Loucy (cell line): Measurements from ENCODE around the gene PHACTR3.

Experiments used
- H2AFZ ChIP-seq: fragments of 200-600 bp; sonication (generic); 2 replicates; pipeline ENCODE4 v1.6.0; 2016; ENCODE audit warnings: antibody characterized with exemption, mild to moderate bottlenecking, low read length, moderate library complexity
- H3F3A ChIP-seq: fragments of 200-600 bp; 2 replicates; pipeline ENCODE4 v1.6.0; 2016; ENCODE audit warnings: antibody characterized with exemption, low read depth, mild to moderate bottlenecking
- H3K27me3 ChIP-seq: fragments of 200-600 bp; sonication (generic); 2 replicates; pipeline ENCODE4 v1.6.1; 2014; ENCODE audit warnings: low read length, mild to moderate bottlenecking; ENCODE audit not compliant: insufficient read depth, poor library complexity, severe bottlenecking
- H3K36me3 ChIP-seq: fragments of 200-600 bp; sonication (generic); 2 replicates; pipeline ENCODE4 v1.6.1; 2016; ENCODE audit warnings: low read length; ENCODE audit not compliant: insufficient read depth
- H3K4me1 ChIP-seq: fragments of 200-600 bp; sonication (generic); 2 replicates; pipeline ENCODE4 v1.5.1; 2014; ENCODE audit warnings: low read length, mild to moderate bottlenecking; ENCODE audit not compliant: insufficient read depth, poor library complexity, severe bottlenecking
- H3K4me2 ChIP-seq: fragments of 200-600 bp; sonication (generic); 2 replicates; pipeline ENCODE4 v1.6.0; 2014; ENCODE audit warnings: antibody characterized with exemption, low read length, low read depth, mild to moderate bottlenecking; ENCODE audit not compliant: poor library complexity, severe bottlenecking
- H3K4me3 ChIP-seq: fragments of 200-600 bp; sonication (generic); 2 replicates; pipeline ENCODE4 v1.5.1; 2014; ENCODE audit warnings: low read length, mild to moderate bottlenecking, mixed read lengths; ENCODE audit not compliant: poor library complexity, severe bottlenecking
- H3K79me2 ChIP-seq: fragments of 200-600 bp; sonication (generic); 2 replicates; pipeline ENCODE4 v1.6.1; 2014; ENCODE audit warnings: low read length; ENCODE audit not compliant: insufficient read depth
- H3K9ac ChIP-seq: fragments of 200-600 bp; sonication (generic); 2 replicates; pipeline ENCODE4 v1.6.0; 2014; ENCODE audit warnings: mild to moderate bottlenecking, low read depth, low read length, moderate library complexity; ENCODE audit not compliant: poor library complexity, severe bottlenecking
- H3K9me2 ChIP-seq: fragments of 200-600 bp; sonication (generic); replicated peaks from 2 replicates; pipeline ENCODE4 v1.6.1; 2016; ENCODE audit warnings: low read depth, low read length, mixed read lengths
- H3K9me3 ChIP-seq: fragments of 200-600 bp; sonication (generic); 2 replicates; pipeline ENCODE4 v1.6.1; 2014; ENCODE audit warnings: mild to moderate bottlenecking, antibody characterized with exemption, low read length, low read depth; ENCODE audit not compliant: insufficient read depth
- H4K20me1 ChIP-seq: fragments of 200-600 bp; sonication (generic); 2 replicates; pipeline ENCODE4 v1.6.0; 2014; ENCODE audit warnings: antibody characterized with exemption, low read length, mild to moderate bottlenecking; ENCODE audit not compliant: insufficient read depth, poor library complexity, severe bottlenecking
- CTCF ChIP-seq: fragments of 200-600 bp; sonication (generic); conservative IDR thresholded peaks from 2 replicates; pipeline ENCODE4 v1.5.1; 2014; ENCODE audit warnings: mild to moderate bottlenecking, antibody characterized with exemption, low read length
- EZH2phosphoT487 ChIP-seq: fragments of 200-600 bp; IDR thresholded peaks from 2 replicates; pipeline ENCODE4 v1.6.1; 2018; ENCODE audit warnings: antibody characterized with exemption, mild to moderate bottlenecking, moderate library complexity, borderline replicate concordance

Gene PHACTR3

GRCh38 chr20:59561614-59562277, 42.6 kb upstream of the PHACTR3 start:
- no peaks in the 10 kb centered on the region for H3K9me3 ChIP-seq
- TF ChIP-seq EZH2phosphoT487 (no peak), CTCF (no peak)
- H4K20me1 ChIP-seq, result no peaks in the 10 kb centered on the region
- no peaks in the 10 kb centered on the region for H3K36me3 ChIP-seq
- H3F3A ChIP-seq, result no peaks in the 10 kb centered on the region
- no peaks in the 10 kb centered on the region for H3K79me2 ChIP-seq
- H3K4me3 ChIP-seq, result no peak overlapping the region
- no peak overlapping the region for H2AFZ ChIP-seq
- H3K9ac ChIP-seq, result no peak overlapping the region
- peaks cover 9% of the 10 kb centered on the region for H3K27me3 ChIP-seq
- no peak overlapping the region for H3K4me2 ChIP-seq
- H3K4me1 ChIP-seq, result peaks cover 3% of the 10 kb centered on the region
- H3K9me2 ChIP-seq, result no peaks in the 10 kb centered on the region

GRCh38 chr20:59564171-59564570, 40.2 kb upstream of the PHACTR3 start:
- Histone ChIP-seq H3K36me3 (no peaks in the 10 kb centered on the region), H3K9me2 (no peaks in the 10 kb centered on the region), H2AFZ (no peak overlapping the region), H3K27me3 (peaks cover 9% of the 10 kb centered on the region), H4K20me1 (no peaks in the 10 kb centered on the region), H3K4me2 (no peak overlapping the region), H3K4me1 (peaks cover 3% of the 10 kb centered on the region), H3F3A (no peaks in the 10 kb centered on the region), H3K4me3 (no peak overlapping the region), H3K9me3 (no peaks in the 10 kb centered on the region), H3K79me2 (no peaks in the 10 kb centered on the region), H3K9ac (no peak overlapping the region)
- TF ChIP-seq CTCF (no peak), EZH2phosphoT487 (no peak)

GRCh38 chr20:59564943-59565342, 39.4 kb upstream of the PHACTR3 start:
- Histone ChIP-seq H2AFZ (no peak overlapping the region), H4K20me1 (no peaks in the 10 kb centered on the region), H3K79me2 (no peaks in the 10 kb centered on the region), H3F3A (no peaks in the 10 kb centered on the region), H3K4me3 (no peak overlapping the region), H3K9ac (no peak overlapping the region), H3K27me3 (peaks cover 9% of the 10 kb centered on the region), H3K4me1 (peaks cover 3% of the 10 kb centered on the region), H3K9me3 (no peaks in the 10 kb centered on the region), H3K4me2 (no peak overlapping the region), H3K9me2 (no peaks in the 10 kb centered on the region), H3K36me3 (no peaks in the 10 kb centered on the region)
- TF ChIP-seq CTCF, result no peak
- TF ChIP-seq EZH2phosphoT487, result no peak
